Ishikawa (cell line): Measurements from ENCODE around the gene SYVN1.

Experiments
- CEBPB ChIP-seq: IDR thresholded peaks from 2 replicates; pipeline ENCODE4 v1.6.1; 2012
- CREB1 ChIP-seq: IDR thresholded peaks from 2 replicates; pipeline ENCODE4 v1.6.1; 2012; ENCODE audit warnings: low read depth
- EP300 ChIP-seq: IDR thresholded peaks from 2 replicates; pipeline ENCODE4 v1.6.1; 2012; ENCODE audit warnings: borderline replicate concordance
- TEAD4 ChIP-seq: IDR thresholded peaks from 2 replicates; pipeline ENCODE4 v1.6.1; 2012
- YY1 ChIP-seq: IDR thresholded peaks from 2 replicates; pipeline ENCODE4 v1.6.1; 2012; ENCODE audit warnings: low read depth

DNA sequence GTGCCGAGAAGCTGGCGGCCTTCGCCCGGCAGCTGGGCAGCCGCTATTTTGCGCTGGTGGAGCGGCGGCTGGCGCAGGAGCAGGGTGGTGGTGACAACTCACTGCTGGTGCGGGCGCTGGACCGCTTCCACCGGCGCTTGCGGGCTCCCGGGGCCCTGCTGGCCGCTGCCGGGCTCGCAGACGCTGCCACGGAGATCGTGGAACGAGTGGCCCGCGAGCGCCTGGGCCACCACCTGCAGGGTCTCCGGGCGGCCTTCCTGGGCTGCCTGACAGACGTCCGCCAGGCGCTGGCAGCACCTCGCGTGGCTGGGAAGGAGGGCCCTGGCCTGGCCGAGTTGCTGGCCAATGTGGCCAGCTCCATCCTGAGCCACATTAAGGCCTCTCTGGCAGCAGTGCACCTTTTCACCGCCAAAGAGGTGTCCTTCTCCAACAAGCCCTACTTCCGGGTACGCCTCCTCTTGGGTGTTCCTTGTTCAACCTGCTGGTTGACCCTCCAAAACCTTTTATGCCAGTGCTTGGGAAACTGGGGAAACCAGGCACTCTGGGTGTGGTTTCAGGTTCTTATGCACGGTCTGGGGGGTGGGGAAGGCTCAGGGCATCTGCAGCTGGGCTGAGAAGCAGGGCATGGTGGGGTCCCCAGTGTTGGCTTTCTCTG, 25.7 kb downstream of the SYVN1 start:
- TF ChIP-seq YY1 (no peak), EP300 (no peak), CEBPB (no peak), CREB1 (no peak), TEAD4 (no peak)
